Common myeloid progenitor, CD34-positive (primary cell): ENCODE measurements around the gene NDUFA7.

Source experiments
- CTCF ChIA-PET: fragments of 350-600 bp; sonication (Branson Sonifier 250); formaldehyde crosslinking; loops from one replicate; lab custom pipeline; 2021; ENCODE audit warnings: antibody characterized with exemption; lab: Charles Lee
- POLR2A ChIA-PET: fragments of 350-600 bp; sonication (Branson Sonifier 250); formaldehyde crosslinking; loops from one replicate; lab custom pipeline; 2021; ENCODE audit warnings: antibody characterized with exemption; lab: Charles Lee
- DNase-seq, 3 donors: peaks; one replicate each; pipeline versions ENCODE4 v3.0.0 to v3.0.0-alpha.2; 2013
- H3K27ac ChIP-seq, 2 experiments: 1 replicate in 1 of 2; 2 replicates in 1 of 2; pipeline ENCODE4 v1.7.0; 2013; ENCODE audit warnings: inconsistent platforms in 2 of 2, low read length in 2 of 2, mild to moderate bottlenecking in 2 of 2, low read depth in 1 of 2, moderate library complexity in 1 of 2; ENCODE audit not compliant: severe bottlenecking in 2 of 2, insufficient read depth in 1 of 2, poor library complexity in 1 of 2
- H3K27me3 ChIP-seq, 5 experiments: replicated peaks in 2 of 5; 1 replicate in 3 of 5; 2 replicates in 2 of 5; pipeline versions ENCODE4 v1.6.1 to v1.7.0; 2013; ENCODE audit warnings: low read length in 4 of 5, mild to moderate bottlenecking in 2 of 5, moderate library complexity in 2 of 5, inconsistent platforms in 1 of 5; ENCODE audit not compliant: insufficient read depth in 5 of 5, control insufficient read depth in 4 of 5
- H3K36me3 ChIP-seq, 4 experiments: 1 replicate in 2 of 4; 2 replicates in 2 of 4; pipeline versions ENCODE4 v1.6.1 to v1.7.0; 2013; ENCODE audit warnings: low read length in 3 of 4, control low read depth in 1 of 4, mild to moderate bottlenecking in 1 of 4; ENCODE audit not compliant: control insufficient read depth in 4 of 4, insufficient read depth in 4 of 4
- H3K4me1 ChIP-seq, 4 experiments: 1 replicate in 3 of 4; 2 replicates in 1 of 4; pipeline versions ENCODE4 v1.6.1 to v1.7.1; 2013; ENCODE audit warnings: low read length in 3 of 4, mild to moderate bottlenecking in 3 of 4, control low read depth in 1 of 4, inconsistent platforms in 1 of 4, moderate library complexity in 1 of 4; ENCODE audit not compliant: control insufficient read depth in 4 of 4, insufficient read depth in 4 of 4; ENCODE audit errors: control extremely low read depth in 1 of 4
- H3K4me3 ChIP-seq, 7 experiments: 1 replicate in 4 of 7; 2 replicates in 3 of 7; pipeline versions ENCODE4 v1.5.1 to v1.7.0; 2013; ENCODE audit warnings: mild to moderate bottlenecking in 7 of 7, low read length in 6 of 7, moderate library complexity in 6 of 7, inconsistent platforms in 2 of 7, low read depth in 2 of 7, control low read depth in 1 of 7; ENCODE audit not compliant: insufficient read depth in 4 of 7, control insufficient read depth in 1 of 7; ENCODE audit errors: extremely low read depth in 1 of 7
- H3K9me3 ChIP-seq, 5 experiments: 1 replicate in 4 of 5; 2 replicates in 1 of 5; pipeline versions ENCODE4 v1.6.1 to v1.7.1; 2013; ENCODE audit warnings: low read length in 4 of 5, mild to moderate bottlenecking in 2 of 5, inconsistent platforms in 1 of 5, low read depth in 1 of 5, moderate library complexity in 1 of 5; ENCODE audit not compliant: control insufficient read depth in 4 of 5, insufficient read depth in 2 of 5; ENCODE audit errors: control extremely low read depth in 1 of 5
- WGBS: methylation state at CpG from one replicate; pipeline ENCODE4 v1.1.5; 2013; ENCODE audit not compliant: insufficient coverage; 5-methylcytosine and 5-hydroxymethylcytosine counted together

NDUFA7 gene

DNA sequence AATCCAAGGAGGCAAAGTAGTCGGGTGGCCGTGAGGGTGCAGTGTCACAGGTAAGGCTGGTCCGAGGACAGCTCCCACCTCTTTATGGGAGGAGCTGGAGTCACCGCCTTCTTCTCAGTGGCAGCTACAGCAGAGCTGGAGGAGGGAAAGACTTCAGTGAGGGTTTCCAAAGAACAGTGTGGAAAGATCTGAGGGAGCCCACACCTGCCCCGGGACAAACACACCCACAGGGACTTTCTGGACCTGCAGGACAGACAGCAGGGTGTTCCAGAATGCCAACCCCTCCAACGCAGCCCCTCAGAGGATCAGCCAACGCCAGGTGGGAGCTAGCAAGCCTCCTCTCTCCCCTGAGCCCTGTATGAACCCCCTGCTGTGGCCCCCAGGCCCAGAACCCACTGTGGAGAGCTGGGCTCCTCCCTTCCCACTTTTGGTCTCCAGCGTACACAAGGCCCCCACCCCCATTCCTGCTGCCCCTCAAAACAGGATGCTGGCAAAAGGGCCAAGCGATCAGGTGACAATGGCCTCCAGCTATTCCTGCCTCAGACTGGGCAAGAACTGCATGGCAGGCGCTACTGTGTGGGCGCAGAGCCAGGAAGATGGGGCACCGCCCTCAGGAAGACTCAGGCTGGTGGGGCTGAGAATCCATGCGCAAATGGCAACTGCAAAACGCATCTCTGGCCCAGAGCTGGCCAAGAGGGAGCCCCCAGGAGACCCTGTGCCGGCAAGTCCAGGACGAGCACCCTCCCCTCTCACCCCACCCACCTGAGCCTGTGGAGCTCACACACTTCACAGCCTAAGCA is 9.5 kb downstream of the NDUFA7 start:
- ChIA-PET CTCF (interaction anchor here (0.8 to 1.1 kb wide), 3 partner anchors 9 to 23 kb away, joined by 3 to 4 read pairs (median 3); no protein-coding TSS in a partner anchor), POLR2A (no interaction called here)
- peaks cover 0 to 8% (median 0%) of the 10 kb centered on the region in 5 experiments for H3K27me3 ChIP-seq
- H3K4me3 ChIP-seq, result no peak overlapping the region
- WGBS, result 91% methylated on average over 11 of the region's 16 CpGs
- no peak overlapping the region for H3K27ac ChIP-seq
- peaks cover 5 to 22% (median 19%) of the 10 kb centered on the region in 4 experiments for H3K4me1 ChIP-seq
- no peaks in the 10 kb centered on the region for H3K9me3 ChIP-seq
- H3K36me3 ChIP-seq, result peaks cover 3 to 54% (median 32%) of the 10 kb centered on the region in 4 experiments
- no peak for DNase-seq

DNA sequence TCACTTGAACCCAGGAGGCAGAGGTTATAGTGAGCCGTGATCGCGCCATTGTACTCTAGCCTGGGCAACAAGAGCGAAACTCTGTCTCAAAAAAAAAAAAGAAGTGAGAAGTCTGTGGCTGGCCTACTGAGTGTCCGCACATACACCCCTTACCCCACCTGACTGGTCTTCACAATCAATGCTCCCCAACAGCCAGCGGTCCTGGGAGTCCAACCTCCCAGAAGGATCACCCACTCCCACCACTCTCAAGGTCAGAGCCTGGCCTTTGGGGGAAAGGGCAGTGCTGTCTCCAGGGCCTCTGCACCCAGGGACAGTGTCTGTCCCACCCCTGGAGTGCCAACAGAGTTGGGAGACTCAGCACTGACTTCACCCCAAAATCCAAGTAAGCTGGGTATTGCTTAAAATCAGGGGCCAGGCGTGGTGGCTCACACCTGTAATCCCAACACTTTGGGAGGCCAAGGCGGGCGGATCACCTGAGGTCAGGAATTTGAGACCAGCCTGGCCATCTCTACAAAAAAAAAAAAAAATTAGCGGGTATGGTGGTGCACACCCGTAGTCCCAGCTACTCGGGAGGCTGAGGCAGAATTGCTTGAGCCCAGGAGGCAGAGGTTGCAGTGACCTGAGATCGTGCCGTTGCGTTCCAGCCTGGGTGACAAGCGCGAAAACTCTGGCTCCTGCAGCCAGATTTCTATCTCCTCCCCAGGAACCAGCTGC is 10.7 kb downstream of the NDUFA7 start:
- no peaks in the 10 kb centered on the region for H3K9me3 ChIP-seq
- peaks cover 0 to 9% (median 0%) of the 10 kb centered on the region in 5 experiments for H3K27me3 ChIP-seq
- ChIA-PET POLR2A (no interaction called here), CTCF (interaction anchor here (0.6 to 1.6 kb wide), 2 partner anchors 8 to 45 kb away, joined by 5 read pairs; no protein-coding TSS in a partner anchor)
- DNase-seq, result no peak
- peaks cover 3 to 47% (median 25%) of the 10 kb centered on the region in 4 experiments for H3K36me3 ChIP-seq
- no peak overlapping the region for H3K27ac ChIP-seq
- peaks cover 5 to 22% (median 19%) of the 10 kb centered on the region in 4 experiments for H3K4me1 ChIP-seq
- 98% methylated on average over 15 of the region's 17 CpGs for WGBS
- H3K4me3 ChIP-seq, result no peak overlapping the region

DNA sequence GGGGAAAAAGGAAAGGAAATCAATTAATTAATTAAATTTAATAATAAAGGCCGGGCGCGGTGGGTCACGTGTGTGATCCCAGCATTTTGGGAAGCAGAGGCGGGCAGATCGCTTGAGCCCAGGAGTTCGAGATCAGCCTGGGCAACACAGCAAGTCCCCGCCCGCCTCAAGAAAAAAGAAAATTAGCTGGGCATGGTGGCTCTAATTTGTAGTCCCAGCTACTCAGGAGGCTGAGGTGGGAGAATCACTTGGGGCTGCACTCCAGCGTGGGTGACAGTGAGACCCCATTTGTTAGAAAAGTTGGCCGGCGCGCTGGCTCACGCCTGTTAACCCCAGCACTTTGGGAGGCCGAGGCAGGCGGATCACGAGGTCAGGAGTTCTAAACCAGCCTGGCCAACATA is 12.3 kb downstream of the NDUFA7 start:
- no peak for DNase-seq
- Histone ChIP-seq H3K4me3 (peak overlapping the region in 5 of 7 experiments; percentile 69 to 86 (median 72)), H3K9me3 (no peaks in the 10 kb centered on the region), H3K36me3 (peaks cover 3 to 34% (median 20%) of the 10 kb centered on the region in 4 experiments), H3K27me3 (peaks cover 0 to 9% (median 0%) of the 10 kb centered on the region in 5 experiments), H3K27ac (no peak overlapping the region), H3K4me1 (peaks cover 5 to 22% (median 19%) of the 10 kb centered on the region in 4 experiments)
- ChIA-PET CTCF (interaction anchor here (1.4 kb wide), 1 partner anchor 11 kb away, joined by 4 read pairs; no protein-coding TSS in a partner anchor), POLR2A (no interaction called here)
- 94% methylated on average over 17 of the region's 17 CpGs for WGBS

DNA sequence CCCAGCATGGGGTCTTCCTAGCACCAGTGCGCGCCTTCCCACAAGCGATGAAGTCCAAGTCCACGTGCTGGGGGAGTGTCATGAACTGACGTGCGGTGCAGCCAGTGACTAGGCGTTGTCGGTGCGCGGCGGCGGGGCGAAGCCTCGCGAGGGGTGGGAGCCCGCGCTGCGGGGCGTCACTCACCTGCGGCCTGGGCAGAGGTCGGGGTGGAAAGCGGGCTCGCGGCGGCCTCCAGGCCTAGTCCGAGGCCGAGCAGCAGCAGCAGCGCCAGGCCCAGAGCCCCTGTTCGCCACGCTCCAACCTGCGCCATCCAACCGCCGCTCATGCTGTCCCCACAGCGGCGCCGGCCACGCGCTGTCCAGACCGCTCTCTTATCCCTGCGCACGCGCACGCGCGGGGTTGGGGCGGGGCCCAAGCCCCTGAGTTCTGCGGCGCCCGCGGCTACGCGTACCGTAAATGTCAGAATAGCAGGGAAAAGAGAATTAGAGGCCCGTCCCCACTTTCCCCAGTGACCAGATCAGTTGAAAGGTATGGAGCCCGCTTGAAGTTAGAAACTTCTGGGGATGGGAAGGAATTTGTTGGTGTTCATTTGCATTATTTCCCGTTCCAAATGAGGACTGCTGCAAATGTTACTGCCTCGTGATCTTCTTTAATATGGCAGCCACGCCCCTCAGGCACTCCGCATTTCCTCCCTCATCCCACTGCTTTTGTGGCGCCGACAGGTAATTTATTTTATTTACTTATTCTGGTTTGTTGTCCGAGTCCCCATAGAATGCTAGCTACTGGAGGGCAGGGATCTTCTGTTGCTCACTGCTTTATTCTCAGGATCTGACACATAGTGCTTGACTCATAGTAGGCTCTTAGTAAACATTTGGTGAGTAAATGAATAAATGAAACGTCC is 13.0 kb downstream of the NDUFA7 start, which contains the start of gene CD320:
Gene CD320 (minus strand): TSS at position 394 of the 902 bp plus-strand sequence. CDS start 68 bp downstream, at position 326.
- 2% methylated on average over 57 of the region's 63 CpGs for WGBS
- Histone ChIP-seq H3K9me3 (no peaks in the 10 kb centered on the region), H3K36me3 (peaks cover 3 to 34% (median 17%) of the 10 kb centered on the region in 4 experiments), H3K27ac (no peak within 1 kb of the TSS), H3K27me3 (peaks cover 0 to 9% (median 0%) of the 10 kb centered on the region in 5 experiments), H3K4me3 (peak within 1 kb of the TSS in 6 of 7 experiments; percentile 55 to 86 (median 72)), H3K4me1 (peaks cover 5 to 22% (median 19%) of the 10 kb centered on the region in 4 experiments)
- ChIA-PET CTCF (interaction anchor here (1.4 kb wide), 1 partner anchor 12 kb away, joined by 4 read pairs; no protein-coding TSS in a partner anchor), POLR2A (no interaction called here)
- peak; percentile 81 to 91 (median 90) for DNase-seq

DNA sequence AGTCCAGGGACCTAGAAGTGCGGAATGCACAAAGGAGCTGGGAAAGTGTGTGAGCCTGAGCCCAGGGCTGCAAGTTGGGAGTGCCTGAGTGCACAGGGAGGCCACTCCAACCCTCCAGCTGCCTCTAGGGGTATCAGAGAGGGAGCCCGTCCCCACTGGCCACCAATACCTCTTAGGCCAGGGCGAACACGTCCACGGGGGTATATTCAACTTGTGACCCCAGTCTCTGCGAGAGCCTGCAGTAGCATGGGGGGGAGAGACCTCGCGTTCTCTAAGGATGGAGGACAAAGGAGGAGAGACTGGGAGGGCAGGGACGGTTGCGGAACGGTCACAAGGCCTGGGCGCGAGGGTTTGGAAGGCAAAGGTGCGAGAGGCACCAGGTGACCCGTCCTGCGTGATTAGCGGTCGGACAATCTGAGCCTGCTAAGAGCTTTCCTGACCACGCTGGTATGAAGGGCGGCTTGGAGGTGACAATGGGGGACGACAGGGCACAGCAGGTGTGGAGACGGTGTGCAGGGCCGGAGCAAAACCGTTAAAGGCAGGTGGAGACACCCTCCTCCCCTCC is 13.7 kb downstream of the NDUFA7 start:
- ChIA-PET POLR2A (no interaction called here), CTCF (no interaction called here)

More for the DNA sequence above, 13.7 kb downstream of the NDUFA7 start:
- peaks cover 3 to 35% (median 15%) of the 10 kb centered on the region in 4 experiments for H3K36me3 ChIP-seq
- 70% methylated on average over 14 of the region's 24 CpGs for WGBS
- H3K27ac ChIP-seq, result no peak overlapping the region
- peaks cover 5 to 22% (median 19%) of the 10 kb centered on the region in 4 experiments for H3K4me1 ChIP-seq
- H3K4me3 ChIP-seq, result peak overlapping the region in 5 of 7 experiments; percentile 55 to 74 (median 72)
- H3K9me3 ChIP-seq, result no peaks in the 10 kb centered on the region
- H3K27me3 ChIP-seq, result peaks cover 0 to 9% (median 0%) of the 10 kb centered on the region in 5 experiments
- DNase-seq, result no peak
